NCI-H748 (cell line): ENCODE data around the gene HS6ST2.
"Not testable (repeated sequence)": the region's sequence is repeated elsewhere in the genome, so short reads cannot be mapped to it uniquely, and the experiment has no call there.

Experiments used
- DNase-seq: peaks from one replicate; lab custom pipeline; 2025; ENCODE audit not compliant: unreplicated experiment; lab: John Stamatoyannopoulos, UW

The HS6ST2 gene

GRCh38 chrX:132958091-132958703, at the start of gene HS6ST2:
TSS of gene HS6ST2 (minus strand) at chrX:132958629.
- peak; percentile 37 for DNase-seq

GRCh38 chrX:133007458-133007857, 49.0 kb upstream of the HS6ST2 start:
- no peak for DNase-seq

- DNase-seq, result no peak
Observed at GRCh38 chrX:133005616-133006015, 47.2 kb upstream of the HS6ST2 start.

- peak; percentile 36 for DNase-seq
Observed at GRCh38 chrX:133005042-133005441, 46.6 kb upstream of the HS6ST2 start.

- DNase-seq, result peak; percentile 47
Observed at GRCh38 chrX:132999209-132999608, 40.8 kb upstream of the HS6ST2 start.

- no peak for DNase-seq
Observed at GRCh38 chrX:132990835-132991234, 32.4 kb upstream of the HS6ST2 start.

GRCh38 chrX:132986556-132986955, 28.1 kb upstream of the HS6ST2 start:
- DNase-seq, result no peak

- DNase-seq, result peak; percentile 19
Observed at GRCh38 chrX:132984058-132984650, 25.7 kb upstream of the HS6ST2 start.

- DNase-seq, result peak; percentile 33
Observed at GRCh38 chrX:132983496-132983895, 25.1 kb upstream of the HS6ST2 start.

- not testable (repeated sequence) for DNase-seq
Observed at GRCh38 chrX:132980035-132980434, 21.6 kb upstream of the HS6ST2 start.

- DNase-seq, result peak; percentile 26
Observed at GRCh38 chrX:132968296-132968949, 10.0 kb upstream of the HS6ST2 start.

- peak; percentile 39 for DNase-seq
Observed at GRCh38 chrX:132967049-132967448, 8.6 kb upstream of the HS6ST2 start.

- no peak for DNase-seq
Observed at GRCh38 chrX:132965461-132965860, 7.0 kb upstream of the HS6ST2 start.

GRCh38 chrX:132961511-132961910, 3.1 kb upstream of the HS6ST2 start:
- DNase-seq, result no peak

- peak; percentile 53 for DNase-seq
Observed at GRCh38 chrX:132957211-132958090, 978 bp downstream of the HS6ST2 start.

- peak; percentile 41 for DNase-seq
Observed at GRCh38 chrX:132956421-132957210, 1.8 kb downstream of the HS6ST2 start.

GRCh38 chrX:132955690-132956089, 2.7 kb downstream of the HS6ST2 start:
- peak; percentile 15 for DNase-seq

GRCh38 chrX:132954323-132954722, 4.1 kb downstream of the HS6ST2 start:
- peak; percentile 65 for DNase-seq

GRCh38 chrX:132953354-132953753, 5.1 kb downstream of the HS6ST2 start:
- DNase-seq, result peak; percentile 6

- peak; percentile 40 for DNase-seq
Observed at GRCh38 chrX:132948648-132949260, 9.7 kb downstream of the HS6ST2 start.
